IPS-18c (cell line): ENCODE measurements around the gene DNAJC1.

Experiments used
- H3K4me3 ChIP-seq: 2 replicates; pipeline ENCODE4 v1.7.0; 2013; ENCODE audit warnings: low read depth, mild to moderate bottlenecking, low read length, moderate library complexity; ENCODE audit not compliant: insufficient read depth
- H3K9me3 ChIP-seq: one replicate; pipeline ENCODE4 v1.6.1; 2013; ENCODE audit warnings: mild to moderate bottlenecking, low read length, moderate library complexity; ENCODE audit not compliant: control insufficient read depth, insufficient read depth

Gene DNAJC1

GRCh38 chr10:21935439-21936023 is 68.0 kb downstream of the DNAJC1 start:
- no peaks in the 10 kb centered on the region for H3K9me3 ChIP-seq
- H3K4me3 ChIP-seq: no peak overlapping the region

DNA sequence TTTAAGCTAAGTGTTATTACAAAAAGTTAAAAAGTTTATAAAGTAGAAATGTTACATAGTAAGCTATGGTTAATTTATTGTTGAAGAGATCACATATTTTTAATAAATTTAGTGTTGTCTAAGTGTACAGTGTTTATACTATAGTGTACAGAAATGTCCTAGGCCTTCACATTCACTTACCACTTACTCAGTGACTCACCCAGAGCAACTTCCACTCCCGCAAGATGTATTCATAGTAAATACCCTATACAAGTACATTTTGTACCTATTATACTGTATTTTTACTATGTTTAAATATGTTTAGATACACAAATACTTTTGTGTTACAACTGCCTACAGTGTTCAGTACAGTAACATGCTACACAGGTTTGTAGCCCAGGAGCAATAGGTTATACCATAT is 69.2 kb downstream of the DNAJC1 start:
- no peak overlapping the region for H3K4me3 ChIP-seq
- no peaks in the 10 kb centered on the region for H3K9me3 ChIP-seq

GRCh38 chr10:21929070-21929469 is 74.5 kb downstream of the DNAJC1 start:
- H3K4me3 ChIP-seq: no peak overlapping the region
- H3K9me3 ChIP-seq: no peaks in the 10 kb centered on the region

GRCh38 chr10:21927631-21928353 is 75.7 kb downstream of the DNAJC1 start:
- no peak overlapping the region for H3K4me3 ChIP-seq
- no peaks in the 10 kb centered on the region for H3K9me3 ChIP-seq

DNA sequence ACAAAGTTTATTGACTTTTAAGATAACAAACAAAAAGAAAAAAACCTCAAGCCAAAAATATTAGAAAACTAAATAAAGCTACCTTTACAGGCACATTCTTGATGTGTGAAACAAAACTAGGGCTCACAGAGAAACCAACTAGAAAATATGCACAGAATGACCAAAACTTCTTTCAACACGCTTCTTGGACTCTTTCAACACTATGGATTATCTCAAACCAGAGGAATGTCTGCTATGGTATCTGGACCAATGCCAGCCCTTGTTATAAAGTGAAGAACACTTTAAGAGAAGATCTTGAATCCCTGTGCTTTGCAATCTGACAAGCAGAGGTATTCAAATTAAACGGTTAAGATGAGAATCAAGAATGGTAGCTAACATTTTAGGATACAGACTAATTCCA is 76.6 kb downstream of the DNAJC1 start:
- no peak overlapping the region for H3K4me3 ChIP-seq
- no peaks in the 10 kb centered on the region for H3K9me3 ChIP-seq

DNA sequence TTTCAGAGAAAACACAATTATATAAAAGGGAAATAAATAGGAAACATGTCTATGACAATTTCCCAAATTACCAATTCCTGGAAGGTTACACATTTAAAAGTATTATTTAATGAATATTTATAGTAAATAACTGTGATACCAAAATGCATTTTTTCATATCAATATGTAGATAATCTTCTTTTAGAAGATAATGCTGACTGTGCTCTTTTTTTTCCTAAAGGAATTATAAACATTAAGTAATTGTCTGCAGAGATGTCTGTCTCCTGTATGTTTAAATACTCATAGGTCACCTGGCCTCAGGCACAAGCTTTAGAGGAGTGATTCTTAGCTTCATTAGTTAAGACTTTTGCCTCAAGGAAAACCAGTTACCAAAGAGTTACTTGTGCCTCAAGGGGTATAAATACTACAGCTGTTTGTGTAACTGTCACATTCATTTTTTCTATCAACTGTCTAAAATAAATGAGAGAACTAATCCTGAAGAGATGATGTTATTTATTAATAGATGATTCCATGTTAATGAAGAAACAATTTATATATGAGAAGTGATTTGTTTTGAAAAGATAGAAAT is 77.1 kb downstream of the DNAJC1 start:
- no peak overlapping the region for H3K4me3 ChIP-seq
- H3K9me3 ChIP-seq: no peaks in the 10 kb centered on the region

DNA sequence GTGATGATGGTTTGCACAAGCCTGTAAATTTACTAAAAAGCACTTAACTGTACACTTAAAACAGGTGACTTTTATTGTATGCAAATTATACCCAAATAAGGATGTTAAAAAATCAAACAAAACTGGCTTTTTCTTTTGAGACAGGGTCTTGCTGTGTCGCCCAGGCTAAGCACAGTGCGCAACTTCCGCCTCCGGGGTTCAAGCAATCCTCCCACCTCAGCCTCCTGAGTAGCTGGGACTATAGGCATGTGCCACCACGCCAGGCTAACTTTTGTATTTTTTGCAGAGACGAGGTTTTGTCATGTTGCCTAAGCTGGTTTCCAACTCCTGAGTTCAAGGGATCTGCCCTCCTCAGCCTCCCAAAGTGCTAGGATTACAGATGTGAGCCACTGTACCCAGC is 77.7 kb downstream of the DNAJC1 start:
- Histone ChIP-seq H3K9me3 (no peaks in the 10 kb centered on the region), H3K4me3 (no peak overlapping the region)

- Histone ChIP-seq H3K9me3 (no peaks in the 10 kb centered on the region), H3K4me3 (no peak overlapping the region)
Observed at GRCh38 chr10:21924511-21924910, 79.0 kb downstream of the DNAJC1 start.

GRCh38 chr10:21920633-21921032 is 82.9 kb downstream of the DNAJC1 start:
- Histone ChIP-seq H3K9me3 (no peaks in the 10 kb centered on the region), H3K4me3 (no peak overlapping the region)

GRCh38 chr10:21919906-21920305 is 83.6 kb downstream of the DNAJC1 start:
- Histone ChIP-seq H3K9me3 (no peaks in the 10 kb centered on the region), H3K4me3 (no peak overlapping the region)

DNA sequence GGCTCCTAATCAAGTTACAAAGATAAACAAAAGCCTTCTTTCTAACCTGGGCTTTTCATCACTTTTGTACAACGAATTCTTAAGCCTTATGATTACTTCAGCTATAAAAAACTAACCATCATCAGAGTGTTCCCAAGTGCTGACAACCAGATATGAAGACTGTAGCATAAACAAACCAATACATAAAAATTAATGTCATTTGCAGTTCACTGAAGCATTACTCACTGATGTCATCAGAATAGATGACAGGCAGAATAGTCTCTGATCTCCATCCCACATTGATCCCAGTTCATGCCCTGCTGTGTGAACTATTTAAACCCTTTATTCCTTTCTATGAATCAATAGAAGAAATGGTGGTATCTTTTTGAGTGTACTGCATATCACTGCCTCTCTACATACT is 84.4 kb downstream of the DNAJC1 start:
- Histone ChIP-seq H3K4me3 (no peak overlapping the region), H3K9me3 (no peaks in the 10 kb centered on the region)

GRCh38 chr10:21912625-21913024 is 90.9 kb downstream of the DNAJC1 start:
- Histone ChIP-seq H3K9me3 (no peaks in the 10 kb centered on the region), H3K4me3 (no peak overlapping the region)

DNA sequence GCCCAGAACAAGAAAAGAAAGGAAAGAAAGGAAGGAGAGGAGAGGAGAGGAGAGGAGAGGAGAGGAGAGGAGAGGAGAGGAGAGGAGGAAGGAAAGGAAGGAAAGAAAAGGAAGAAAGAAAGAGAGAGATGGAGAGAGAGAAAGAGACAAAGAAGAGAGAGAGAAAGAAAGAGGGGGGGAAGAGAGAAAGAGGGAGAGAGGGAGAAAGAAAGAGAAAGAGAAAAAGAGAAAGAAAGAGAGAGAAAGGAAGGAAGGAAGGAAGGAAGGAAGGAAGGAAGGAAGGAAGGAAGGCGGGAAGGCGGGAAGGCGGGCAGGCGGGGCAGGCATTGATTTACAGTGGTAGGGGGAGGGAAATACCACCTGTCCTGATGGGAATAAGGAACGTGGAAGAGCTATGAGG is 92.7 kb downstream of the DNAJC1 start:
- no peak overlapping the region for H3K4me3 ChIP-seq
- H3K9me3 ChIP-seq: no peaks in the 10 kb centered on the region

DNA sequence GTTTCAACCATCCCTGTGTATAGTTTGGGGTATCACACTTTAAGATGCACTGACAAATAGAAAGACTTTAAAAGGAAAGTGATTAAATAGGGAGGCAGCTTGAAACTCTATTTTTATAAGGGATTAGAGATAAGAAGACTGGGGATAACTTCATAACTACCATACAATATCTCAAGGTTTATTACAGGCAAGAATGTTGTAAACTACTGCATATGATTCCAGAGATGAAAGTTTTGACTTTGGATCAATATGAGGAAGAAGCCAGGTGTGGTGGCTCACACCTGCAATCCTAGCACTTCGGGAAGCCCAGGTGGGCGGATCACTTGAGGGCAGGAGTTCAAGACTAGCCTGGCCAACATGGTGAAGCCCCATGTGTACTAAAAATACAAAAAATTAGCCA is 96.1 kb downstream of the DNAJC1 start:
- Histone ChIP-seq H3K4me3 (no peak overlapping the region), H3K9me3 (no peaks in the 10 kb centered on the region)

DNA sequence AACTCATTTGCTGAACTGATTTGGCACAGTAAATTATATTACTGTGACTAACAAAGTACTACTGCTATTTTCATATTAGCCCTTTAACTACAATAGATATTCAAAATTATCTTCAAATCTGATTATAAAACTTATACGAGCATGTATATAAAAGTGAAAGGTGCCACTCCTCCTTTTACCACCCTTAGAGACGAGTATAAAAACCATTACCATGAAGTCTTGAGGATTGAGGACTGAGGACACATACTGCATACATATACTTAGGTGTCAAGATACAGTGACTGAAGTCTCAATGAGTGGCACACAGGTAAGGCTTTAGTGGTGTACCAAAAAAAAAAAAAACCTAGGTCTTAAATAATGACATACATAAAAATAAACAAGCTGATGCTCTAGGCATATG is 98.6 kb downstream of the DNAJC1 start:
- Histone ChIP-seq H3K4me3 (no peak overlapping the region), H3K9me3 (no peaks in the 10 kb centered on the region)

- Histone ChIP-seq H3K9me3 (no peaks in the 10 kb centered on the region), H3K4me3 (no peak overlapping the region)
Observed at GRCh38 chr10:21899736-21900135, 103.8 kb downstream of the DNAJC1 start.

DNA sequence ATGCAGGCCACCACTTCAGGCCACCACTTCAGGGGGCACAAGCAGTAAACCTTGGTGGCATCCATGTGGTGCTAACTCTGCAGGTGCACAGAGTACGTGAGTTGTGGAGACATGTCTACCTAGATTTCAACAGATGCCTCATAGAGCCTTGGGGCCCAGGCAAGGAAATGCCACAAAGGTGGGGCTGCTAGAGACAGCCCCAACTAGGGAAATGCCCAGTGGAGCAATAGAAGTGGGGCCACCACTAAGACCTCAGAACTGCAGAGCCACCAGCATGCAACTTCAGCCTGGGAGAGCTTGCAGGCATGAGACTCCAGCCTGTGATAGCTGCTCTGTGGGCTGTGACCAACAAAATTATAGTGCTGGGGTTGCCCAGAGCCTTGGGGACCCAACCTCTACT is 107.6 kb downstream of the DNAJC1 start:
- Histone ChIP-seq H3K4me3 (no peak overlapping the region), H3K9me3 (peaks cover 2% of the 10 kb centered on the region)

DNA sequence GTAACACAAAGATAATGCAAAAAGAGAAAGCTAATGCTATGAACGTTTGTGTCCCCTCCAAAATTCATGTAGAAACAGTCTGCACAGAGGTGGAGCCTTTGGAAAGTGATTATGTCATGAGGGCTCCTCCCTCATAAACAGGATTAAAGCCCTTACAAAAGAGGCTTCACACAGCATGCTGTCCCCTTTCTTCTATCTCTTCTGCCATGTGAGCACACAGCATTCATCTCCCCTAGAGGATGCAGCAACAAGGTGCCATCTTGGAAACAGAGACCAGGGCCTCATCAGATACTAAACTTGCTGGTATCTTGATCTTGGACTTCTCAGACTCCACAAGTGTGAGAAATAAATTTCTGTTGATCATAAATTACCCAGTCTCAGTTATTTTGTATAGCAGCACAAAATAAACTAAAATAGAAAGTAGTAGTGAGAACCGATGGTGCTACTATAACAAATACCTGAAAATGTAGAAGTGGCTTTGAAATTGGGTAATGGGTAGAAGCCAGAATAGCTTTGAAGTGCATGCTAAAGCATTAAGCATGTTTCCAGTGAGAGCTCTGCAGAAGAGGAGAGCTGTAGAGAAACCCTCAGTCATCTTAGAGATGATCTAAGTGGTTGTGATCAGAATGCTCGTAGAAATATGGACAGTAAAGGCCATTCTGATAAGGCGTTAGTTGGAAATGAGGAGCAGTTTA is 108.7 kb downstream of the DNAJC1 start:
- no peak overlapping the region for H3K4me3 ChIP-seq
- peaks cover 2% of the 10 kb centered on the region for H3K9me3 ChIP-seq
